ENCODE data around the gene GRK5. TPM values are rescaled to one million over a fixed set of nuclear protein-coding genes. Genes with fewer than 3 reads are reported as not detected.

The GRK5 gene
- total RNA-seq, 4 donors from 2014 or later = 10.0 to 61.9 (median 18.1) TPM

DNA sequence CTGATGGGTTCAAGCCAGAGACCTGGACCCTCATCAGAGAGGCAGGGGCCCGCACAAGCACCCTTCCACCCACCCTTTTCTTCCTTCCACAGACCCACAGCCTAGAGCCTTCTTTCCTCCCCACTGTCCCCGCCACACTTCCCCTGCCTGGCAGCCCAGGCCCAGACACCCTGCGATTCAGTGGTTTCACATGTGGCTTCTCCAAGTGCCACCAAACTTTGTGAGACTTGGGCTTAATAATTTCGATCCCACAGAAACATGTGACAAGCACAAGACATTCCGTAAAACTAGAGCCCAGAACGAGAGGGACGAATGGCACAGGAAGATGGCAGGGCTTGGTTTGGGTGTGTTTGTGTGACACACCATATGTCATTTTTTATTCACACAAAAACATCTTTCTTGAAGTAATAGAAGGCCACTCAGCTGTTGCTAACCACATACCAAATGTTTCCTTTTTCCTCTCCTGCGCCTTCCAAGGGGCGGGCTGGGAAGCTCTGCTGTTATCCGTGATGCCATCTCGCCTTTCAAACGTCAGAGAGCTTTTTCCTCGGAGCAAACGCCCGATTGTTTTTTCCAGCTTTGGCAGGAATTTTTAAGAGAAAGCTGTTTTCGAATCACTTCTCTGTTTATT, 162.9 kb downstream of the GRK5 start:
- peak in 1 of 3 donors; percentile 37 for DNase-seq
- Histone ChIP-seq H3K9me3 (no peaks in the 10 kb centered on the region), H3K36me3 (no peaks in the 10 kb centered on the region), H3K27me3 (no peaks in the 10 kb centered on the region), H3K27ac (peak overlapping the region; percentile 41 to 82 (median 74)), H3K4me3 (no peak overlapping the region), H3K4me1 (peaks cover 0 to 22% (median 17%) of the 10 kb centered on the region in 4 donors)
- TF ChIP-seq, protein P1, sequence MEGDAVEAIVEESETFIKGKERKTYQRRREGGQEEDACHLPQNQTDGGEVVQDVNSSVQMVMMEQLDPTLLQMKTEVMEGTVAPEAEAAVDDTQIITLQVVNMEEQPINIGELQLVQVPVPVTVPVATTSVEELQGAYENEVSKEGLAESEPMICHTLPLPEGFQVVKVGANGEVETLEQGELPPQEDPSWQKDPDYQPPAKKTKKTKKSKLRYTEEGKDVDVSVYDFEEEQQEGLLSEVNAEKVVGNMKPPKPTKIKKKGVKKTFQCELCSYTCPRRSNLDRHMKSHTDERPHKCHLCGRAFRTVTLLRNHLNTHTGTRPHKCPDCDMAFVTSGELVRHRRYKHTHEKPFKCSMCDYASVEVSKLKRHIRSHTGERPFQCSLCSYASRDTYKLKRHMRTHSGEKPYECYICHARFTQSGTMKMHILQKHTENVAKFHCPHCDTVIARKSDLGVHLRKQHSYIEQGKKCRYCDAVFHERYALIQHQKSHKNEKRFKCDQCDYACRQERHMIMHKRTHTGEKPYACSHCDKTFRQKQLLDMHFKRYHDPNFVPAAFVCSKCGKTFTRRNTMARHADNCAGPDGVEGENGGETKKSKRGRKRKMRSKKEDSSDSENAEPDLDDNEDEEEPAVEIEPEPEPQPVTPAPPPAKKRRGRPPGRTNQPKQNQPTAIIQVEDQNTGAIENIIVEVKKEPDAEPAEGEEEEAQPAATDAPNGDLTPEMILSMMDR (IDR thresholded peaks at IDR 0.05) = no peak
- no peak for TF ChIP-seq POLR2A (IDR thresholded peaks at IDR 0.05)

DNA sequence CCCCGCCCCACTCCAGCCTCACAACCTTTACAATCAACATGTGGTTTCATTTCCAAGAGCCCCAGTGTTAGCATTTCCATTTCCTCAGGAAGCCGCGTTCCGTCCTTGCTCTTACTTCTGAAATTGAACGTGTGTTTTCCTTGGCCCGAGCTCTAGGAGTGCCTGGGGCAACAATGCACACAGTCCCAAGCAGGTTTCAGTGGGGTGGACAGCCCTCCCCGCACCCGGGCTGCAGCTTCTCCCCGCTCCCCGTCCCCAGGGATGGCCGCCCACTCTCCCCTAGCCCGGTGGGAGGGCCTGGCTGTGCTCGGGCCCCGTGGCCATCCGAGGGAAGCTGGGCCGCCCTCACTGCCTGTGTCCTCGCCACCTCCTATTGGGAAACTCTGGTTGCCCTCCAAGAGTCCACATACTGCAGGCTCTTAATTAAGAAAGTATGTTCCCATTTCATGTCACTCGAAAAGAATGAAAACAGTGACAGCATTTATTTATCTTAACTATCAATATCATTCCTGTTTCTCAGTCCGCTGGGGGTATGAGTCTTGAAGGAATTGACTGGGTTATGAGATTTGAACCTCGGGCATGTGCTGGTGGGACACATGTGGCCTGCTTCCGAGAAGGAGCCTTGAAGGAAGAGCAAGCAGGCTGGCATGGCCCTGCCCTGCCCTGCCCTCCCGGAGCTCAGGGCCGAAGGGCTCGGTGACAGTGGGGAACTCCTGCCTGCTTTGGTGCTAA, 163.8 kb downstream of the GRK5 start:
- peak overlapping the region; percentile 41 to 82 (median 74) for H3K27ac ChIP-seq
- H3K9me3 ChIP-seq = no peaks in the 10 kb centered on the region
- TF ChIP-seq POLR2A (IDR thresholded peaks at IDR 0.05) = no peak
- TF ChIP-seq, protein P1 (IDR thresholded peaks at IDR 0.05) = no peak
- no peaks in the 10 kb centered on the region for H3K27me3 ChIP-seq
- peaks cover 0 to 20% (median 17%) of the 10 kb centered on the region in 4 donors for H3K4me1 ChIP-seq
- H3K36me3 ChIP-seq = no peaks in the 10 kb centered on the region
- H3K4me3 ChIP-seq = no peak overlapping the region
- peak in 2 of 3 donors; percentile 50 to 60 for DNase-seq

DNA sequence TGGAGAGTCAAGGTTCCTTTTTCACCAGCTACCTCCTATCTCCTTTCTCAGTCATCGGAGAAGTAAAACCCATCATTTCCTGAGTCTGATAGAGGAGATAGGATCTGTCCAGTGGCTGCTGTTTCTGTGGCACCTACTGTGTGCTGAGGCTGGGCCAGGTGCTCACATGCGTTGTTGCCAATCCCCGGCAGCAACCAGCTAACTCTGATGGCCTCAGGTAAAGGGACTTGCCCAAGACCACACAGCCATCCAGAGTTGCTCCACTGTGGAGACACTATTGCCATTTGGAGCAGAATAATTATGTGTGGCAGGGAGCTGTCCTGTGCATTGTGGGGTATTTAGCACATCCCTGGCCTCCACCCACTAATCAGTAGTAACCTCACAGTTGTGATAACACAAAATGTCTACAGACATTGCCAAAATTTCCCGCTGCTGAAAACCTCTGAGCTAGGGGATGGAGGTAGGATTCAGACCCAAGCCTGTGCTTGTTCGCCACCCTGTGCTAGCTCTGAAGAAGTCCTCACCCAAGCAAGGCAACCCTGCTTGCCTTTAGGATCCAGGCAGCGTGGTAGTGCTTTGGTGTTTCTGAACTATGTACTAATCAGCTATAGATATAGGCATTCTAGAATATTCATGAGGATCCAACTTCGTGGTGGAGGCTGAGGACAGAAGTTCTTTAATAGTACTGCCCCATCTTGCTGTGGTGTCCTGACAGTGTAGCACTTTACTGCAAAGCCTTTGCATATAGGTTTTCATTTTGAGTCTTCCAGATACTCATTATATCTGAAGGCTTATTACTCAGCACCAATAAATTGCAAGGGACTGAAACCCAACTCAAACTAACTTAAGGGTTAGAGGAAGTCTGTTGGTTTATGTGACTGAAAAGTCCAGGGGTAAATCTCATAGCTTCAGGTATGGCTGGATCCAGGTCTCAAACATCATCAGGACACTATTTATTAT, 164.6 kb downstream of the GRK5 start:
- Histone ChIP-seq H3K27ac (peak overlapping the region in 3 of 4 donors; percentile 74 to 82 (median 74)), H3K27me3 (no peaks in the 10 kb centered on the region), H3K4me3 (no peak overlapping the region), H3K9me3 (no peaks in the 10 kb centered on the region), H3K36me3 (no peaks in the 10 kb centered on the region), H3K4me1 (peaks cover 0 to 20% (median 17%) of the 10 kb centered on the region in 4 donors)
- DNase-seq = peak in 1 of 3 donors; percentile 14
- no peak for TF ChIP-seq POLR2A (IDR thresholded peaks at IDR 0.05)
- TF ChIP-seq, protein P1 (IDR thresholded peaks at IDR 0.05) = no peak

DNA sequence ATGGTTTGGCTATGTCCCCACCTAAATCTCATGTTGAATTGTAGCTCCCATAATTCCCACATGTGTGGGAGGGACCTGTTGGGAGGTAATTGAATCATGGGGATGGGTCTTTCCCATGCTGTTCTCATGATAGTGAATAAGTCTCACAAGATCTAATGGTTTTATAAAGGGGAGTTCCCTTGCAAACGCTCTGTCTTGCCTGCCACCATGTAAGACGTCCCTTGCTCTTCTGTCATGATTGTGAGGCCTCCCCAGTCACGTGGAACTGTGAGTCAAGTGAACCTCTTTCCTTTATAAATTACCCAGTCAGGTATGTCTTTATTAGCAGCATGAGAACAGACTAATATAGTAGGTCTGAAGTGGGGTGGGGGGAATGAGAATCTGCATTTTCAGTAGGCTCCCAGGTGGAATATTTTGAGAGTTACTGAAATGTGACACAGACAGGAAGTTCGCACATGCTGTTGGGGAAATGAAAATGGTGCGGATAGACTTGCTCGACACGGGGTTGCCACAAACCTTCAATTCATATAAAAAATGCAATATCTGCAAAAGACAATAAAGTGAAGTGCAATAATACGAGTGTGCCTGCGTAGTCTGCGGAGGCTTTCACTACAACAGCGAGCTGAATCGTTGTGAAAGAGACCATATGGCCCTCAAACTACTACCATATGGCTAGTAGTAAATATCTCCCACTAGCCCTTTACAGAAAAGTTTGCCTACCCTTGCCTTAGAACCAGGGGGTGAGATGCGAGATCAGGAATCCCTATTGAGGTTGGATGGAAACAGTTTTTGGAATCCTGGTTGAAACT, 166.1 kb downstream of the GRK5 start:
- Histone ChIP-seq H3K4me1 (peaks cover 0 to 18% (median 14%) of the 10 kb centered on the region in 4 donors), H3K27me3 (no peaks in the 10 kb centered on the region)
- peak in 1 of 3 donors; percentile 5 for DNase-seq

More for the DNA sequence above, 166.1 kb downstream of the GRK5 start:
- Histone ChIP-seq H3K27ac (peak overlapping the region in 1 of 4 donors; percentile 67), H3K9me3 (no peaks in the 10 kb centered on the region), H3K4me3 (no peak overlapping the region), H3K36me3 (no peaks in the 10 kb centered on the region)
- no peak for TF ChIP-seq POLR2A (IDR thresholded peaks at IDR 0.05)
- TF ChIP-seq, protein P1 (IDR thresholded peaks at IDR 0.05) = no peak

Data from Peyer's patch (tissue), 4 donors.